ENCODE data around the gene NXN. TPM values are rescaled to one million over a fixed set of nuclear protein-coding genes. Genes with fewer than 3 reads are reported as not detected.
"Not testable (repeated sequence)": the region's sequence is repeated elsewhere in the genome, so short reads cannot be mapped to it uniquely, and the experiment has no call there.

The NXN gene
- total RNA-seq, 1 donor from 2014 or later = 78.3 TPM

- no peak for DNase-seq (ENCODE audit: low spot score)
Observed at GRCh38 chr17:773467-774312, 205.9 kb downstream of the NXN start.

- no peak for DNase-seq (ENCODE audit: low spot score)
Observed at GRCh38 chr17:773016-773415, 206.6 kb downstream of the NXN start.

- DNase-seq (ENCODE audit: low spot score) = no peak
Observed at GRCh38 chr17:767076-767475, 212.5 kb downstream of the NXN start.

- DNase-seq (ENCODE audit: low spot score) = no peak
Observed at GRCh38 chr17:760371-760770, 219.2 kb downstream of the NXN start.

- no peak for DNase-seq (ENCODE audit: low spot score)
Observed at GRCh38 chr17:759964-760363, 219.6 kb downstream of the NXN start.

- not testable (repeated sequence) for DNase-seq (ENCODE audit: low spot score)
Observed at GRCh38 chr17:756010-756567, 223.5 kb downstream of the NXN start.

- DNase-seq (ENCODE audit: low spot score) = not testable (repeated sequence)
Observed at GRCh38 chr17:755319-755961, 224.1 kb downstream of the NXN start.

- DNase-seq (ENCODE audit: low spot score) = no peak
Observed at GRCh38 chr17:753418-753817, 226.2 kb downstream of the NXN start.

- peak; percentile 76 for DNase-seq (ENCODE audit: low spot score)
Observed at GRCh38 chr17:752620-753219, 226.9 kb downstream of the NXN start.

GRCh38 chr17:752002-752619 is 227.5 kb downstream of the NXN start, which contains the start of gene GEMIN4:
GEMIN4 (minus strand) TSS chr17:752264; CDS start chr17:752142, 122 bp downstream.
- peak; percentile 94 for DNase-seq (ENCODE audit: low spot score)

- DNase-seq (ENCODE audit: low spot score) = no peak
Observed at GRCh38 chr17:751269-752001, 228.1 kb downstream of the NXN start.

GRCh38 chr17:750431-751037 is 229.0 kb downstream of the NXN start:
- no peak for DNase-seq (ENCODE audit: low spot score)

- DNase-seq (ENCODE audit: low spot score) = not testable (repeated sequence)
Observed at GRCh38 chr17:749359-749758, 230.2 kb downstream of the NXN start.

Other genes with a start within 250 kb of the NXN start
- 38.3 TPM for gene TLCD3A, start 247.2 kb downstream of the NXN start, total RNA-seq
- gene GEMIN4, start 227.5 kb downstream of the NXN start, total RNA-seq = 26.7 TPM
- 72.4 TPM for gene GLOD4, start 197.5 kb downstream of the NXN start, total RNA-seq
- 10.7 TPM for gene MRM3, start 197.4 kb downstream of the NXN start, total RNA-seq
- 10.3 TPM for gene TIMM22, start 17.4 kb upstream of the NXN start, total RNA-seq
- 207 TPM for gene ABR, start 200.2 kb upstream of the NXN start, total RNA-seq

Measured in ureter (tissue), 1 donor.